ENCODE results near the gene C3orf33. TPM values are rescaled to one million over a fixed set of nuclear protein-coding genes. Genes with fewer than 3 reads are reported as not detected.

Gene C3orf33
- total RNA-seq, 1 experiment from 2014 or later, result 2.9 TPM

DNA sequence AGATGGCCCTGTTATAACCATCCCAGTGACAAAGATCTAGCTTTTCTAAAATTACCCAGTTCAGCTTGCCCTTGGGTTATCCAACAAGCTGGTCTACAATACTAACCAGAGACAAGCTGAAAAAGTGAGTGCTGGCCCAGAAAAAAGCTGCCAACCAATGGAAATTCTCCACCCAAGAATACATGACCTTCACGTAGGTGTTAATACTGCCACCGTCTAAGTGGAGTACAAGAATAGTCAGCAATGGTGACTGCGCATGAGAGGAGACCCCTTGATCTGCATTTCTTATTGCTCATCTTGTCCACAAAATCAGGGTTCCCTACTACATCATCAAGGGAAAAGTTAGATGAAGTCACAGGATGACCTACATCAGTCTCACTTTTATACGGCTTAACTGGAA lies 45.4 kb downstream of the C3orf33 start:
- H4K91ac ChIP-seq (ENCODE audit: insufficient read length, low read depth, low read length), result no peak overlapping the region
- no peak overlapping the region for H3T11ph ChIP-seq (ENCODE audit: low read length)
- H3K4ac ChIP-seq (ENCODE audit: low read depth, low read length), result no peak overlapping the region
- no peak overlapping the region for H2BK20ac ChIP-seq (ENCODE audit: low read depth, low read length, poor library complexity, severe bottlenecking)
- H3K9ac ChIP-seq (ENCODE audit: extremely low read depth, insufficient read length, low read length), result no peak overlapping the region
- no CpG with 5 or more reads among the region's 4 CpGs for WGBS (ENCODE audit: extremely low coverage, insufficient read length, low lambda C conversion rate)
- no peak overlapping the region for H4K8ac ChIP-seq (replicated peaks; ENCODE audit: insufficient read length, low read depth, low read length)
- no peak overlapping the region for H3K23ac ChIP-seq (ENCODE audit: insufficient read length, low read depth, low read length)
- no peak overlapping the region for H3K4me2 ChIP-seq (ENCODE audit: insufficient read depth, insufficient read length, low read length)
- TF ChIP-seq, protein P1, sequence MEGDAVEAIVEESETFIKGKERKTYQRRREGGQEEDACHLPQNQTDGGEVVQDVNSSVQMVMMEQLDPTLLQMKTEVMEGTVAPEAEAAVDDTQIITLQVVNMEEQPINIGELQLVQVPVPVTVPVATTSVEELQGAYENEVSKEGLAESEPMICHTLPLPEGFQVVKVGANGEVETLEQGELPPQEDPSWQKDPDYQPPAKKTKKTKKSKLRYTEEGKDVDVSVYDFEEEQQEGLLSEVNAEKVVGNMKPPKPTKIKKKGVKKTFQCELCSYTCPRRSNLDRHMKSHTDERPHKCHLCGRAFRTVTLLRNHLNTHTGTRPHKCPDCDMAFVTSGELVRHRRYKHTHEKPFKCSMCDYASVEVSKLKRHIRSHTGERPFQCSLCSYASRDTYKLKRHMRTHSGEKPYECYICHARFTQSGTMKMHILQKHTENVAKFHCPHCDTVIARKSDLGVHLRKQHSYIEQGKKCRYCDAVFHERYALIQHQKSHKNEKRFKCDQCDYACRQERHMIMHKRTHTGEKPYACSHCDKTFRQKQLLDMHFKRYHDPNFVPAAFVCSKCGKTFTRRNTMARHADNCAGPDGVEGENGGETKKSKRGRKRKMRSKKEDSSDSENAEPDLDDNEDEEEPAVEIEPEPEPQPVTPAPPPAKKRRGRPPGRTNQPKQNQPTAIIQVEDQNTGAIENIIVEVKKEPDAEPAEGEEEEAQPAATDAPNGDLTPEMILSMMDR (conservative IDR thresholded peaks at IDR 0.05), result no peak
- no peak overlapping the region for H3K56ac ChIP-seq (ENCODE audit: insufficient read length, low read depth, low read length)
- H2BK120ac ChIP-seq (ENCODE audit: low read depth, low read length, poor library complexity, severe bottlenecking), result no peak overlapping the region
- no peak overlapping the region for H4K5ac ChIP-seq (ENCODE audit: insufficient read length, low read depth, low read length)
- H3K18ac ChIP-seq (ENCODE audit: insufficient read length, low read depth, low read length), result no peak overlapping the region
- H2AK5ac ChIP-seq (ENCODE audit: insufficient read length, low read length), result no peak overlapping the region
- no peaks in the 10 kb centered on the region for H3K27me3 Mint-ChIP-seq (ENCODE audit: low read depth)
- H2AFZ ChIP-seq (ENCODE audit: low read length), result no peak overlapping the region
- no peaks in the 10 kb centered on the region for H3K79me2 ChIP-seq (ENCODE audit: insufficient read depth, low read length)
- no peaks in the 10 kb centered on the region for H3K23me2 ChIP-seq (ENCODE audit: insufficient read length, low read depth, low read length, poor library complexity, severe bottlenecking)
- H2BK5ac ChIP-seq (ENCODE audit: insufficient read length, low read length), result no peak overlapping the region
- DNase-seq, result no peak
- H3K9me3 Mint-ChIP-seq, result no peaks in the 10 kb centered on the region
- no peak overlapping the region for H2BK15ac ChIP-seq (ENCODE audit: low read depth, low read length)
- no peaks in the 10 kb centered on the region for H4K20me1 ChIP-seq (ENCODE audit: control insufficient read depth, insufficient read depth, insufficient read length)
- H3K4me1 ChIP-seq (ENCODE audit: insufficient read depth, low read length), result no peaks in the 10 kb centered on the region
- no peak overlapping the region for H3K27ac ChIP-seq (ENCODE audit: insufficient read length, low read depth, low read length)
- H3K14ac ChIP-seq (ENCODE audit: insufficient read depth, low read length), result no peak overlapping the region
- H3K27ac Mint-ChIP-seq, result no peak overlapping the region
- peaks cover 0 to 10% (median 5%) of the 10 kb centered on the region in 3 experiments; a peak in 2 of 7 replicates for H3K36me3 Mint-ChIP-seq (ENCODE audit: insufficient read depth in 1 of 3, low read depth in 3 of 3)
- H3K27me3 ChIP-seq (ENCODE audit: insufficient read depth, low read length), result no peaks in the 10 kb centered on the region
- H2BK12ac ChIP-seq (ENCODE audit: insufficient read length, low read depth, low read length), result no peak overlapping the region
- H3K4me1 Mint-ChIP-seq, result peaks cover 0 to 2% of the 10 kb centered on the region in 2 experiments; a peak in 1 of 4 replicates
- no peaks in the 10 kb centered on the region for H3K9me3 ChIP-seq (ENCODE audit: control insufficient read depth, low read depth, low read length)
- H3K79me1 ChIP-seq (ENCODE audit: insufficient read depth, low read depth, low read length, poor library complexity, severe bottlenecking), result no peaks in the 10 kb centered on the region
- no peak overlapping the region for H3K4me3 Mint-ChIP-seq
